IMR-90 (cell line): ENCODE results near the gene AFG3L2. TPM values are rescaled to one million over a fixed set of nuclear protein-coding genes. Genes with fewer than 3 reads are reported as not detected.

ENCODE experiments used
- ATAC-seq: fragments of 200-7000 bp; cut with Tn5 transposase; 2 replicates; pipeline ENCODE4 v1.9.1; 2020; ENCODE audit warnings: low read depth, mild to moderate bottlenecking, moderate library complexity
- BruUV-seq: library from RNA; stranded (reverse); fragments of 400-500 nt; replicated peaks from 2 replicates; lab custom pipeline; 2021; lab: Mats Ljungman, UMichigan
- CTCF ChIA-PET: fragments of 300-600 bp; formaldehyde crosslinking; extraction: SDS; loops from one replicate; lab custom pipeline; 2021; ENCODE audit warnings: antibody characterized with exemption; lab: Yijun Ruan, JAX
- POLR2A ChIA-PET: fragments of 300-600 bp; sonication (Branson Sonifier 250); formaldehyde crosslinking; loops from one replicate; lab custom pipeline; 2022; ENCODE audit warnings: antibody characterized with exemption; ENCODE audit not compliant: unreplicated experiment; lab: Charles Lee
- DNase-seq: peaks from one replicate; pipeline ENCODE4 v3.0.0; 2013
- H2AFZ ChIP-seq: replicated peaks from 2 replicates; pipeline ENCODE3; 2013; ENCODE audit warnings: low read length, mild to moderate bottlenecking; ENCODE audit not compliant: poor library complexity
- H2AK5ac ChIP-seq: 2 replicates; pipeline ENCODE4 v1.6.1; 2013; ENCODE audit warnings: low read depth, low read length, inconsistent platforms
- H2AK9ac ChIP-seq: replicated peaks from 2 replicates; pipeline ENCODE3; 2013; ENCODE audit warnings: mild to moderate bottlenecking, low read depth, low read length, moderate library complexity; ENCODE audit not compliant: poor library complexity
- H2BK120ac ChIP-seq: 2 replicates; pipeline ENCODE4 v1.6.1; 2013; ENCODE audit warnings: low read depth, low read length, inconsistent platforms
- H2BK15ac ChIP-seq: 3 replicates; pipeline ENCODE4 v1.6.1; 2013; ENCODE audit warnings: low read depth, low read length, inconsistent platforms
- H2BK20ac ChIP-seq: 2 replicates; pipeline ENCODE4 v1.6.1; 2013; ENCODE audit warnings: low read depth, mild to moderate bottlenecking, inconsistent platforms, low read length, moderate library complexity
- H2BK5ac ChIP-seq: 2 replicates; pipeline ENCODE4 v1.6.1; 2013; ENCODE audit warnings: mild to moderate bottlenecking, low read depth, low read length, inconsistent platforms; ENCODE audit not compliant: poor library complexity, severe bottlenecking
- H3K14ac ChIP-seq: replicated peaks from 2 replicates; pipeline ENCODE4 v1.6.1; 2013; ENCODE audit warnings: low read depth, low read length, inconsistent platforms
- H3K18ac ChIP-seq: 2 replicates; pipeline ENCODE4 v1.6.1; 2013; ENCODE audit warnings: low read depth, low read length, control low read depth
- H3K23ac ChIP-seq: 2 replicates; pipeline ENCODE4 v1.6.1; 2013; ENCODE audit warnings: low read depth, low read length, inconsistent platforms
- H3K27ac ChIP-seq: 2 replicates; pipeline ENCODE4 v1.5.1; 2013; ENCODE audit warnings: mild to moderate bottlenecking, control low read depth, low read length; ENCODE audit not compliant: insufficient read depth
- H3K27me3 ChIP-seq: 2 replicates; pipeline ENCODE4 v1.6.1; 2013; ENCODE audit warnings: low read length; ENCODE audit not compliant: control insufficient read depth, insufficient read depth
- H3K36me3 ChIP-seq: 2 replicates; pipeline ENCODE4 v1.6.1; 2013; ENCODE audit warnings: low read length, mixed read lengths; ENCODE audit not compliant: control insufficient read depth, insufficient read depth
- H3K4ac ChIP-seq: 2 replicates; pipeline ENCODE4 v1.6.1; 2013; ENCODE audit warnings: low read depth, low read length, inconsistent platforms
- H3K4me1 ChIP-seq: 2 replicates; pipeline ENCODE4 v1.6.1; 2013; ENCODE audit warnings: low read length, mixed read lengths; ENCODE audit not compliant: control insufficient read depth, insufficient read depth
- H3K4me2 ChIP-seq: 2 replicates; pipeline ENCODE4 v1.6.1; 2013; ENCODE audit warnings: low read depth, mild to moderate bottlenecking, control low read depth, low read length, moderate library complexity
- H3K4me3 ChIP-seq: 2 replicates; pipeline ENCODE4 v1.5.1; 2013; ENCODE audit warnings: low read depth, mild to moderate bottlenecking, control low read depth, low read length, moderate library complexity; ENCODE audit not compliant: insufficient read depth
- H3K56ac ChIP-seq: 2 replicates; pipeline ENCODE4 v1.6.1; 2013; ENCODE audit warnings: low read length, inconsistent platforms; ENCODE audit not compliant: insufficient read depth; ENCODE audit errors: extremely low read depth
- H3K79me1 ChIP-seq, 2 experiments: 2 replicates each; pipeline ENCODE4 v1.6.1; 2013; ENCODE audit warnings: low read length in 2 of 2, inconsistent platforms in 1 of 2, low read depth in 1 of 2
- H3K9ac ChIP-seq: 2 replicates; pipeline ENCODE4 v1.6.1; 2013; ENCODE audit warnings: low read depth, low read length, control low read depth
- H3K9me1 ChIP-seq: 2 replicates; pipeline ENCODE4 v1.6.1; 2013; ENCODE audit warnings: low read length, inconsistent platforms; ENCODE audit not compliant: insufficient read depth
- H3K9me3 ChIP-seq: 2 replicates; pipeline ENCODE4 v1.6.1; 2013; ENCODE audit warnings: low read length; ENCODE audit not compliant: control insufficient read depth, insufficient read depth
- H4K20me1 ChIP-seq: 2 replicates; pipeline ENCODE4 v1.6.1; 2013; ENCODE audit warnings: low read length, inconsistent platforms; ENCODE audit not compliant: insufficient read depth
- H4K5ac ChIP-seq: 2 replicates; pipeline ENCODE4 v1.6.1; 2013; ENCODE audit warnings: mild to moderate bottlenecking, low read depth, low read length, control low read depth
- H4K8ac ChIP-seq, 2 experiments: 2 replicates each; pipeline ENCODE4 v1.6.1; 2013; ENCODE audit warnings: low read depth in 2 of 2, low read length in 2 of 2, control low read depth in 1 of 2, inconsistent platforms in 1 of 2
- H4K91ac ChIP-seq: 2 replicates; pipeline ENCODE4 v1.6.1; 2013; ENCODE audit warnings: low read depth, low read length, inconsistent platforms; ENCODE audit not compliant: insufficient read depth
- BHLHE40 ChIP-seq: fragments of 150-350 bp; IDR thresholded peaks from 2 replicates; pipeline ENCODE4 v1.6.1; 2016; ENCODE audit warnings: mild to moderate bottlenecking, low read depth, low read length
- CEBPB ChIP-seq: IDR thresholded peaks from 2 replicates; pipeline ENCODE4 v1.6.1; 2012; ENCODE audit warnings: low read depth, low read length, improper control_type of control experiment
- CHD1 ChIP-seq: IDR thresholded peaks from 2 replicates; pipeline ENCODE4 v1.6.1; 2012; ENCODE audit warnings: low read depth, low read length, improper control_type of control experiment
- CTCF ChIP-seq: conservative IDR thresholded peaks from 2 replicates; pipeline ENCODE4 v1.5.1; 2012; ENCODE audit warnings: mild to moderate bottlenecking, low read depth, low read length, improper control_type of control experiment
- ELK1 ChIP-seq: fragments of 150-350 bp; IDR thresholded peaks from 2 replicates; pipeline ENCODE4 v1.6.1; 2016; ENCODE audit warnings: low read depth, mild to moderate bottlenecking, low read length, moderate library complexity, borderline replicate concordance
- FOS ChIP-seq: fragments of 150-350 bp; IDR thresholded peaks from 2 replicates; pipeline ENCODE4 v1.6.1; 2016; ENCODE audit warnings: low read depth, low read length
- MAFK ChIP-seq: IDR thresholded peaks from 2 replicates; pipeline ENCODE4 v1.6.1; 2012; ENCODE audit warnings: low read depth, low read length, improper control_type of control experiment
- MAZ ChIP-seq: IDR thresholded peaks from 2 replicates; pipeline ENCODE4 v1.6.1; 2012; ENCODE audit warnings: low read depth, mild to moderate bottlenecking, low read length, improper control_type of control experiment, moderate library complexity, borderline replicate concordance
- MXI1 ChIP-seq: IDR thresholded peaks from 2 replicates; pipeline ENCODE4 v1.6.1; 2012; ENCODE audit warnings: low read depth, mild to moderate bottlenecking, low read length, moderate library complexity, borderline replicate concordance
- NFE2L2 ChIP-seq: fragments of 150-350 bp; IDR thresholded peaks from 2 replicates; pipeline ENCODE4 v1.6.1; 2016; ENCODE audit warnings: low read depth, mild to moderate bottlenecking, low read length
- POLR2A ChIP-seq: IDR thresholded peaks from 2 replicates; pipeline ENCODE4 v1.6.1; 2012; ENCODE audit warnings: mild to moderate bottlenecking, low read depth, low read length
- RAD21 ChIP-seq: IDR thresholded peaks from 2 replicates; pipeline ENCODE4 v1.6.1; 2012; ENCODE audit warnings: low read length, improper control_type of control experiment
- RCOR1 ChIP-seq: IDR thresholded peaks from 2 replicates; pipeline ENCODE4 v1.6.1; 2012; ENCODE audit warnings: mild to moderate bottlenecking, low read length, improper control_type of control experiment; ENCODE audit not compliant: insufficient replicate concordance
- RFX5 ChIP-seq: IDR thresholded peaks from 2 replicates; pipeline ENCODE4 v1.8.0; 2012; ENCODE audit warnings: low read depth, mild to moderate bottlenecking, low read length, moderate library complexity
- SMC3 ChIP-seq: fragments of 150-350 bp; IDR thresholded peaks from 2 replicates; pipeline ENCODE4 v1.6.1; 2016; ENCODE audit warnings: low read depth, mild to moderate bottlenecking, antibody characterized with exemption, low read length, moderate library complexity
- USF2 ChIP-seq: fragments of 150-350 bp; IDR thresholded peaks from 2 replicates; pipeline ENCODE4 v1.6.1; 2017; ENCODE audit warnings: mild to moderate bottlenecking, antibody characterized with exemption, low read length, low read depth
- WGBS, 2 experiments: methylation state at CpG; one replicate each; pipeline versions ENCODE4 v1.1.5 to v1.1.7; 2013; ENCODE audit warnings: missing lambda C conversion rate in 2 of 2; ENCODE audit not compliant: insufficient read length in 1 of 2; ENCODE audit errors: extremely low coverage in 2 of 2; 5-methylcytosine and 5-hydroxymethylcytosine counted together
- dilution Hi-C: fragments of 300-500 bp; cut with HindIII; formaldehyde crosslinking; loops from one replicate; pipeline ENCODE4 v1.14.3; 2018; ENCODE audit warnings: low sequenced_read_pairs; ENCODE audit not compliant: unreplicated experiment
- in situ Hi-C: fragments of 300-500 bp; cut with MboI; formaldehyde crosslinking; loops from 3 replicates; pipeline ENCODE4 v1.14.3; 2019; ENCODE audit warnings: low sequenced_read_pairs, inconsistent platforms, mixed read lengths
- intact Hi-C: fragments of 100-400 bp; cut with micrococcal nuclease; formaldehyde crosslinking; loops from 2 replicates; pipeline ENCODE4 v1.10.0; 2022
- polyA plus RNA-seq, 3 experiments: library from polyadenylated mRNA; depleted of rRNA; stranded (reverse); fragments of >200 nt; gene quantifications; 2 replicates each; pipeline ENCODE4 v1.2.3, GENCODE V29; 2012; ENCODE audit warnings: low replicate concordance in 1 of 3
- total RNA-seq: library from RNA; depleted of rRNA; stranded (reverse); fragments of >200 nt; gene quantifications from 2 replicates; pipeline ENCODE4 v1.2.3, GENCODE V29; 2012

Gene AFG3L2
- total and polyA plus RNA-seq, 2 of the 4 experiments (the other 2 are of a cell fraction) = 26.9 to 37.6 TPM

DNA sequence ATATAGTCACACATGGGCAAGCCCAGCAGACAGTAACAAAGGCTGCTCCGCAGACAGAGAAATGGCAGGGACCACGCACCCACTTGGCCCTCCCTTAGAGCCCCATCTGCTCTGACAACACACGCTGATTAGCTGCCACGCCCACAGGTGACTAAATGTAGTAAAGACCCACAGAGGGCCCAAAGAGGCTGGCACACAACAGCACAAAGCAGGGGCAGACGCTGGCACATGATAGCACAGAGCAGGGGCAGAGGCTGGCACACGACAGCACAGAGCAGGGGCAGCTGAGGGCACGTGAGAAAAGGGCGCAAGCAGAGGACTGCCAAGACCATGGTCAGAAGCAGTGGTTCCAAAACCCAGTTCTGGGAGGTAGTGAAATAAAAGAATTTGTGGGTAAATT is 10.6 kb downstream of the AFG3L2 start:
- Histone ChIP-seq H3K4me3 (no peak overlapping the region), H3K4me2 (no peak overlapping the region), H3K79me1 (peaks cover 24 to 60% of the 10 kb centered on the region in 2 experiments), H3K4me1 (no peaks in the 10 kb centered on the region), H4K5ac (no peak overlapping the region), H2AFZ (no peak overlapping the region), H3K18ac (no peak overlapping the region), H3K36me3 (peaks cover 30% of the 10 kb centered on the region), H2BK120ac (no peak overlapping the region), H2BK20ac (no peak overlapping the region), H3K9ac (no peak overlapping the region), H2BK5ac (no peak overlapping the region), H3K9me3 (no peaks in the 10 kb centered on the region), H4K91ac (no peak overlapping the region), H2AK5ac (no peak overlapping the region), H2BK15ac (no peak overlapping the region), H3K56ac (no peak overlapping the region), H3K9me1 (peaks cover 17% of the 10 kb centered on the region; the same call in 1 of the 2 replicates), H3K27ac (no peak overlapping the region), H3K4ac (no peak overlapping the region), H4K20me1 (peaks cover 4% of the 10 kb centered on the region; the same call in 1 of the 2 replicates), H3K14ac (no peak overlapping the region), H3K27me3 (no peaks in the 10 kb centered on the region), H4K8ac (no peak overlapping the region), H2AK9ac (no peak overlapping the region), H3K23ac (no peak overlapping the region)
- in situ Hi-C loops = no loop called here
- DNase-seq = no peak
- ChIA-PET POLR2A (no interaction called here), CTCF (no interaction called here)
- intact Hi-C loops = no loop called here
- no peak for ATAC-seq
- TF ChIP-seq RFX5 (no peak), MAFK (no peak), BHLHE40 (no peak), MXI1 (no peak), RAD21 (no peak), MAZ (no peak), POLR2A (no peak), FOS (no peak), USF2 (no peak), SMC3 (no peak), CEBPB (no peak), ELK1 (no peak), CHD1 (no peak), RCOR1 (no peak), CTCF (no peak), NFE2L2 (no peak)
- WGBS, 2 experiments = 100% methylated on average over 1 of the region's 8 CpGs; no CpG with 5 or more reads in 1 of the 2 experiments
- dilution Hi-C loops = no loop called here
- BruUV-seq = no TSS peak
